GM10266 (cell line): ENCODE measurements around the gene PTGFR.

Source experiments
- DNase-seq: peaks from one replicate; pipeline ENCODE4 v3.0.0; 2012; ENCODE audit errors: extremely low spot score
- CTCF ChIP-seq: IDR thresholded peaks from 2 replicates; pipeline ENCODE4 v1.5.1; 2012; ENCODE audit warnings: mild to moderate bottlenecking, low read depth; ENCODE audit not compliant: control insufficient read depth, insufficient read depth; ENCODE audit errors: missing control alignments

Gene PTGFR

GRCh38 chr1:78493451-78493850, 2.7 kb downstream of the PTGFR start:
- no peak for DNase-seq
- no peak for TF ChIP-seq CTCF

DNA sequence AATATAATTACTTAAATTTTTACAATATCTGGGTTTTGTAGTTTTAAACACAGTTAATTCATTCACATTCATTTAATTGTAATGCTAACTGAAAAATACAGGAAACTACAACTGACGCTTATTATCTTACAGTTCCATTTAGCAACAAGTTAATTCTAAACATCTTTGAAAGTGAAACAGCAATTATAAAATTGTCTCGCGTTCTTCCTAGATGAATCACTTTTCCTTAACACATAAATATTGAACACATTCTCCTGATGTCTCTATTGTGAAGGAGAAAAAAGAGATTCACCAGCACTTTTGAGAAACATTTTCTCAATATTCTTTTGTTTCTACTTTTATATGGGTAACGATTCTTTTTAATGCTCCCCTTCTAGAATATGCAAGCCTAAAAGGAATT, 6.4 kb downstream of the PTGFR start:
- DNase-seq = no peak
- TF ChIP-seq CTCF = no peak

- no peak for TF ChIP-seq CTCF
- no peak for DNase-seq
These were observed 9.8 kb downstream of the PTGFR start for GRCh38 chr1:78500529-78500928.

- no peak for DNase-seq
- TF ChIP-seq CTCF = no peak
These were observed 10.4 kb downstream of the PTGFR start for GRCh38 chr1:78501203-78501602.

- no peak for DNase-seq
- TF ChIP-seq CTCF = no peak
These were observed 20.6 kb downstream of the PTGFR start for GRCh38 chr1:78511334-78511733.

- TF ChIP-seq CTCF = no peak
- no peak for DNase-seq
These were observed 25.9 kb downstream of the PTGFR start for GRCh38 chr1:78516716-78517115.

- no peak for TF ChIP-seq CTCF
- DNase-seq = no peak
These were observed 28.7 kb downstream of the PTGFR start for GRCh38 chr1:78519446-78519845.
